Large intestine (tissue), 3 donors: ENCODE measurements around the gene SHANK1. TPM values are rescaled to one million over a fixed set of nuclear protein-coding genes. Genes with fewer than 3 reads are reported as not detected.

Experiments
- DNase-seq, 2 donors: peaks; one replicate each; pipeline versions ENCODE4 v3.0.0 to v3.0.0-alpha.2; 2013
- H3K27ac ChIP-seq: one replicate; pipeline ENCODE4 v1.5.1; 2013; ENCODE audit warnings: low read length
- H3K27me3 ChIP-seq: 2 replicates; pipeline ENCODE4 v1.6.1; 2013; ENCODE audit warnings: low read length; ENCODE audit not compliant: control insufficient read depth, insufficient read depth
- H3K36me3 ChIP-seq: 2 replicates; pipeline ENCODE4 v1.6.1; 2013; ENCODE audit warnings: low read length; ENCODE audit not compliant: control insufficient read depth, insufficient read depth
- H3K4me1 ChIP-seq: one replicate; pipeline ENCODE4 v1.6.1; 2013; ENCODE audit warnings: low read length; ENCODE audit not compliant: control insufficient read depth, insufficient read depth
- H3K4me3 ChIP-seq: one replicate; pipeline ENCODE4 v1.5.1; 2013; ENCODE audit warnings: low read length
- H3K9me3 ChIP-seq: one replicate; pipeline ENCODE4 v1.6.1; 2013; ENCODE audit warnings: mild to moderate bottlenecking, low read depth, low read length, moderate library complexity; ENCODE audit not compliant: control insufficient read depth
- WGBS: methylation state at CpG from one replicate; pipeline ENCODE4 v1.1.5; 2013; ENCODE audit warnings: low lambda C conversion rate; ENCODE audit not compliant: insufficient coverage; 5-methylcytosine and 5-hydroxymethylcytosine counted together
- polyA plus RNA-seq: library from polyadenylated mRNA; unstranded; fragments of 120-200 nt; gene quantifications from one replicate; pipeline ENCODE4 v1.2.1, GENCODE V29; 2013

The SHANK1 gene
- polyA plus RNA-seq, 1 donor = 3.2 TPM

DNA sequence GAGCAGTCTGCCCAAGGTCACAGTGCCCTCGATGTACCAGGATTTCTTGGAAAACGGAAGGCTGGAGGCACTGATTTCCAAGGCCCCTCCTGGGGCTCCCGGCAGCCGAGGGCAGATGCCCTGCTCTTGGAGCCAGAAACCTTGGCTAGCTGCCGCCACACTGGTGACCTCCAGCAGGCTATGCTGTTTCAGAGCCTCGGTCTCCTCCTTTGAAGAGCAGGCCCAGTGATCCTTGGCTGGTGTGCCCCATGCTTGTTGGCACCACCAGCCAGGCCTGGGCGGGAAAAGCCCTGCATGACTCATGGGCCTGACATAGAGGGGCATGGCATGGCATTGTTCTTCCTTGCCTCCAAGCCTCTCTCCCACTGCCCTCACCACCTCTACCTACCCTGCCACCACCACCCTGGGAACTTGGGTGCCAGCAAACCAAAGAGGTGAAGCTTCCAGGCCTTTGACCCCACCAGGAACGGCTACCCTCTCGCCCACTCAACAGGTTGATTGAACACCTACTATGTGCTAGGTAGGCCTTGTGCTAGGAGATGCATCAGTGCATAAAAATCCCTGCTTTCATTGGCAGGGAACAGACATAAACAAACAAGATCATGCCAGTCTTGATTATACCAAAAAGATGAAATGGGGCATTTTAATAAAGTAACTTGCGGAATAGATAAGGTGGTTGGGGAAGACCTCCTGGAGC, 2.0 kb upstream of the SHANK1 start:
- Histone ChIP-seq H3K9me3 (peaks cover 5% of the 10 kb centered on the region), H3K4me3 (no peak overlapping the region), H3K36me3 (no peaks in the 10 kb centered on the region), H3K27me3 (peaks cover 72% of the 10 kb centered on the region), H3K4me1 (peaks cover 5% of the 10 kb centered on the region), H3K27ac (no peak overlapping the region)
- no peak for DNase-seq
- WGBS = no CpG with 5 or more reads among the region's 10 CpGs

DNA sequence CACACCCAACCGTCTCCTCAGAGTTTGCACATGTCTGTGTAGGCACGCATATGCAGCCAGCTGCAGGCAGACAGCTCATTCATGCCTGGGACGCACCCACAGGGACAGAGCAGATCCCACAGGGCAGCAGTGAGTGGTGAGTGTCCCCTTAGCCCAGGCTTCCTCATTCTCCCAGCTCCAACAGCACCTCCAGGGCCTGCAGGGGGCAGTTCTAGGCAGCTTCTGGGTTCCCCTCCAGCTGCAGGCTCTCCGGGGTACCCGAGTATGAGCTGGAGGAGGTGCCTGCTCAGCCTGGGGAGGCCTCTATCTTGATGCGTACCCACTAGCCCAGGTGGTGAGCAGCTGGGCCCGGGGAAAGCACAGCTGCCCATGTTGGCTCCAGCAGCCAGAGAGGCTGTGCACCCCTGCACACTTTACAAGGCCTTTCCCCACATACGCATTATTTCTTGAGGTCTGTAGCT, 1.3 kb upstream of the SHANK1 start:
- Histone ChIP-seq H3K27ac (no peak overlapping the region), H3K4me3 (no peak overlapping the region), H3K9me3 (peaks cover 5% of the 10 kb centered on the region), H3K4me1 (peaks cover 5% of the 10 kb centered on the region), H3K36me3 (no peaks in the 10 kb centered on the region), H3K27me3 (peaks cover 72% of the 10 kb centered on the region)
- no CpG with 5 or more reads among the region's 8 CpGs for WGBS
- DNase-seq = no peak

- H3K36me3 ChIP-seq = no peaks in the 10 kb centered on the region
- H3K9me3 ChIP-seq = peaks cover 3% of the 10 kb centered on the region
- H3K4me1 ChIP-seq = peaks cover 2% of the 10 kb centered on the region
- H3K27me3 ChIP-seq = peaks cover 66% of the 10 kb centered on the region
- no CpG with 5 or more reads among the region's 21 CpGs for WGBS
- no peak overlapping the region for H3K27ac ChIP-seq
- no peak for DNase-seq
- no peak overlapping the region for H3K4me3 ChIP-seq
Measured at GRCh38 chr19:50720181-50720920, 749 bp upstream of the SHANK1 start.

DNA sequence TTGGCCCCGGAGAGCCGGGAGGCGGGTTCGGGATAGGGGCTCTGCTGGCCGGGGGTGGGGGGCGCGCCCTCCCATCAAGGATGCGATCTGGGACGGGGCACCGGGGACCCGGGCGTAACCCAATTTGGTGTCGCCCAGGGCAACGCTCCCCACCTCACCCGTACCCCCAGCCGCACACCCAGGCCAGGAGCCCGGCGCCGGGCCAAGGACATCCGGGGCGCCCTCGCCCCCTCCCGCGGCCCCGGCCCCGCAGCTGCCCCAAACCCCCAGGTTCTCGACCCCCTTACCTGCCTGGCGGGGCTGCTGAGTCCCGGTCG, 525 bp downstream of the SHANK1 start:
- H3K9me3 ChIP-seq = no peaks in the 10 kb centered on the region
- WGBS = no CpG with 5 or more reads among the region's 30 CpGs
- H3K27me3 ChIP-seq = peaks cover 60% of the 10 kb centered on the region
- H3K27ac ChIP-seq = no peak overlapping the region
- no peak for DNase-seq
- no peaks in the 10 kb centered on the region for H3K4me1 ChIP-seq
- H3K4me3 ChIP-seq = peak overlapping the region; percentile 1
- no peaks in the 10 kb centered on the region for H3K36me3 ChIP-seq

DNA sequence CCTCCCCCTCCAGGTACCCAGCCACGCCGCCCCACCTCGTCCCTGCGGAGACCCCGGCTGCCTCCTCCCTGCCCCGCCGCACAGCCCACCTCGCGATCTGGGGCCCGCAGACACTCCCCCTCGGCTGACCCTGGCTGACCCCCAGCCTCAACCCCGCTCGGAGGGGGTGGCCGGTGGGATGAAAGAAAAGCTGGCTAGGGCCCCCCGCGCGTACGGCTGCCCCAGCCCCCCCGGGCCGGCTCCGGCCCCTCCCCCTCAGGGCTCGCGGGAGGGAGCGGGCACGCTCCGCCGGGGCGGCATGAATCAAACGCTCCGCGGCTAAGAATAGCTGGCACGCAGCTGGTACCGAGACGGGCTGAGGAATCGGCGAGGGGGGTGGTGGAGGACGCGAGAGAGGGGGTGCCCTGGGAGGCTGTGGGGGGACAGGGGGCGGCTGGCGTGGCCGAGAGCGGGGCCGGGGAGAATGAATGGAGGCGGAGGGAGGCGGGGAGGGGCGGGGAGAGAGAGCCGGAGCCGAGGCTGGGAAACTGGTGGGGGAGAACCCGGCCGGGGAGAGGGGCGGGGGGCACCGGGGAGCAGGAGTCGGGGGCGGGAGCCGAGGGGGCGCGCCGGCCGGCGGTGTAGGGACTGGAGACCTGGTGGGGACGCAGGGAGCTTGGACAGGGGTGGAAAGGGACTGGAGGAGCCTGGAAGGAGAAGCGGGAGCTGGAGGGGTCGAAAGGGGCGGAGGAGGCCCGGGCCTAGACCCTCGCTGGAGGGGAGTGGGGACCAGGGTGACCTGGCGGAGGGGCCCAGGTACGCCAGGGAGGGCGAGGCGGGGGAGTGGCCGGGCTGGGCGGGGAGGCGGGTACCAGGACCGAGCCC, 1.1 kb downstream of the SHANK1 start:
- Histone ChIP-seq H3K9me3 (no peaks in the 10 kb centered on the region), H3K27ac (no peak overlapping the region), H3K36me3 (no peaks in the 10 kb centered on the region), H3K27me3 (peaks cover 54% of the 10 kb centered on the region), H3K4me3 (peak overlapping the region; percentile 1), H3K4me1 (no peaks in the 10 kb centered on the region)
- no peak for DNase-seq
- WGBS = no CpG with 5 or more reads among the region's 74 CpGs

GRCh38 chr19:50717891-50718254, 1.7 kb downstream of the SHANK1 start:
- no peak for DNase-seq
- no peaks in the 10 kb centered on the region for H3K9me3 ChIP-seq
- no peaks in the 10 kb centered on the region for H3K36me3 ChIP-seq
- H3K27me3 ChIP-seq = peaks cover 48% of the 10 kb centered on the region
- WGBS = no CpG with 5 or more reads among the region's 13 CpGs
- H3K4me3 ChIP-seq = no peak overlapping the region
- no peak overlapping the region for H3K27ac ChIP-seq
- H3K4me1 ChIP-seq = no peaks in the 10 kb centered on the region

GRCh38 chr19:50717026-50717723, 2.4 kb downstream of the SHANK1 start:
- H3K27ac ChIP-seq = no peak overlapping the region
- H3K36me3 ChIP-seq = no peaks in the 10 kb centered on the region
- H3K9me3 ChIP-seq = no peaks in the 10 kb centered on the region
- no peaks in the 10 kb centered on the region for H3K4me1 ChIP-seq
- H3K4me3 ChIP-seq = no peak overlapping the region
- no peak for DNase-seq
- H3K27me3 ChIP-seq = peaks cover 41% of the 10 kb centered on the region
- WGBS = no CpG with 5 or more reads among the region's 23 CpGs

GRCh38 chr19:50716178-50717025, 3.2 kb downstream of the SHANK1 start:
- 80% methylated on average over 1 of the region's 39 CpGs for WGBS
- Histone ChIP-seq H3K36me3 (no peaks in the 10 kb centered on the region), H3K4me1 (no peaks in the 10 kb centered on the region), H3K27ac (no peak overlapping the region), H3K9me3 (no peaks in the 10 kb centered on the region), H3K4me3 (no peak overlapping the region), H3K27me3 (peaks cover 34% of the 10 kb centered on the region)
- no peak for DNase-seq

DNA sequence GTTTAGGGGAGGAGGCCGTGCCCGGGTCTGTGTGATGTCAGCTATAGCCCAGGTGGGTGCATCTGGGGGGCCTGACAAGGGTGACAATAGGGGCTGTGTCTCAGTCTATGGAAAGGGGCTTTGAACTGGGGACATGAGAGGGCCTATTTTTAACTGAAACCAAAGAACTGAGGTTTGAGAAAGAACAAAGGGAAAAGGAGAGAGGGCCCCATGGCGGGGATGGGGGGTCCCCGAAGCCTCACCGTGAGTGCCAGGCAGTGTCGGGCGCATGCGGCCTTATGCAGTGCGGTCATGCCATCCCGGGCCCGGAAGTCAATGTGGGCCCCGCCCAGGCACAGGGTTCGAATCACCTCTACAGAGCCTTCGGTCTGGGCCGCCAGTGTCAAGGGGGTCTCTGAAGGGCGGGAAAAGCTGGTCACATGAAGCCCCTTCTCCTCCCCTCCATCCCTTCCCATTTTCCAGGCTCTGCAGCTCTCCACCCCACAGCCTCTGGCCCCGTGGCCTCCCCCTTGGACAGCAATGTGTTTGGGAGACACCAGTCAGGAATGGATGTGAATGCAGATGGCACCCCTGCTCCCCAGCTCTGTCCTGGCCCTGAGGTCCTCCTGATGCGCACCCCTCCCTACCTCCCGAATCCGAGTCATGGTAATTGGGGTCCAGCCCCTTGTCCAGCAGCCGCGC, 5.9 kb downstream of the SHANK1 start:
- Histone ChIP-seq H3K4me3 (no peak overlapping the region), H3K27ac (no peak overlapping the region), H3K4me1 (no peaks in the 10 kb centered on the region), H3K27me3 (peaks cover 16% of the 10 kb centered on the region), H3K36me3 (no peaks in the 10 kb centered on the region), H3K9me3 (no peaks in the 10 kb centered on the region)
- no peak for DNase-seq
- WGBS = no CpG with 5 or more reads among the region's 22 CpGs
